DMS114 treated with DMSO at 0.1 percent for 48 hours (cell line): ENCODE data around the gene CCDC85C.

Experiments
- DNase-seq: peaks from one replicate; lab custom pipeline; 2025; ENCODE audit not compliant: unreplicated experiment; lab: John Stamatoyannopoulos, UW

CCDC85C gene

GRCh38 chr14:99590746-99591555 is 13.1 kb downstream of the CCDC85C start:
- DNase-seq = no peak

GRCh38 chr14:99589651-99590530 is 14.1 kb downstream of the CCDC85C start:
- DNase-seq = no peak

GRCh38 chr14:99589031-99589441 is 15.0 kb downstream of the CCDC85C start:
- no peak for DNase-seq

- DNase-seq = no peak
Measured at GRCh38 chr14:99587460-99588278, 16.3 kb downstream of the CCDC85C start.

- DNase-seq = no peak
Measured at GRCh38 chr14:99586761-99587459, 17.1 kb downstream of the CCDC85C start.

- DNase-seq = no peak
Measured at GRCh38 chr14:99586054-99586760, 17.8 kb downstream of the CCDC85C start.

- no peak for DNase-seq
Measured at GRCh38 chr14:99584823-99585222, 19.2 kb downstream of the CCDC85C start.

- DNase-seq = no peak
Measured at GRCh38 chr14:99581938-99582337, 22.1 kb downstream of the CCDC85C start.

GRCh38 chr14:99581374-99581773 is 22.6 kb downstream of the CCDC85C start:
- no peak for DNase-seq

GRCh38 chr14:99579903-99580571 is 24.0 kb downstream of the CCDC85C start:
- no peak for DNase-seq

- no peak for DNase-seq
Measured at GRCh38 chr14:99579120-99579836, 24.7 kb downstream of the CCDC85C start.

- no peak for DNase-seq
Measured at GRCh38 chr14:99578541-99579101, 25.4 kb downstream of the CCDC85C start.

GRCh38 chr14:99576761-99577705 is 27.0 kb downstream of the CCDC85C start:
- no peak for DNase-seq

- DNase-seq = no peak
Measured at GRCh38 chr14:99576304-99576703, 27.7 kb downstream of the CCDC85C start.

- DNase-seq = no peak
Measured at GRCh38 chr14:99575043-99576023, 28.7 kb downstream of the CCDC85C start.
